Measurements from ENCODE around the gene ZC3H12D.

The ZC3H12D gene

GRCh38 chr6:149443411-149444181 lies 41.2 kb downstream of the ZC3H12D start:
- H2AK5ac ChIP-seq (ENCODE audit: low read length, severe bottlenecking): no peak overlapping the region
- H3K9ac ChIP-seq (ENCODE audit: low read length): no peak overlapping the region
- peak; percentile 73 for DNase-seq
- no peak overlapping the region for H3K4me3 ChIP-seq (ENCODE audit: insufficient read depth in 1 of 2, low read depth in 1 of 2, low read length in 2 of 2)
- H2AFZ ChIP-seq (ENCODE audit: low read depth, low read length): no peak overlapping the region
- H4K8ac ChIP-seq (ENCODE audit: low read length): peak overlapping the region; percentile 27
- H3K23ac ChIP-seq (ENCODE audit: low read length in 2 of 2): no peak overlapping the region
- peak overlapping the region in 1 of 2 experiments; percentile 6 for H3K18ac ChIP-seq (ENCODE audit: low read depth in 1 of 2, low read length in 2 of 2)
- H3K4ac ChIP-seq (ENCODE audit: low read depth in 1 of 2, low read length in 2 of 2): no peak overlapping the region
- peaks cover 0 to 39% of the 10 kb centered on the region in 2 experiments for H3K27me3 ChIP-seq (ENCODE audit: control insufficient read depth in 1 of 2, insufficient read depth in 1 of 2, low read length in 2 of 2)
- no peak overlapping the region for H3K4me2 ChIP-seq (ENCODE audit: low read length, poor library complexity, severe bottlenecking)
- H3K27ac ChIP-seq (ENCODE audit: low read length, poor library complexity, severe bottlenecking): no peak overlapping the region
- H3K36me3 ChIP-seq (ENCODE audit: control insufficient read depth in 1 of 2, insufficient read depth in 2 of 2, low read depth in 1 of 2, low read length in 2 of 2): no peaks in the 10 kb centered on the region
- no peak overlapping the region for H3K14ac ChIP-seq (ENCODE audit: low read length in 2 of 2)
- H2BK120ac ChIP-seq (ENCODE audit: low read depth, low read length): no peak overlapping the region
- no peak overlapping the region for H2BK5ac ChIP-seq (ENCODE audit: low read depth, low read length, poor library complexity, severe bottlenecking)
- WGBS: 62% methylated on average over 7 of the region's 8 CpGs
- no peaks in the 10 kb centered on the region for H3K79me1 ChIP-seq (replicated peaks; ENCODE audit: low read length, poor library complexity, severe bottlenecking)
- no peak overlapping the region for H2BK12ac ChIP-seq (ENCODE audit: low read length in 2 of 2)
- no peaks in the 10 kb centered on the region for H3K9me3 ChIP-seq (ENCODE audit: control insufficient read depth, low read length)
- H2BK15ac ChIP-seq (ENCODE audit: low read depth, poor library complexity, severe bottlenecking): no peak overlapping the region
- peaks cover 18% of the 10 kb centered on the region for H3K4me1 ChIP-seq (ENCODE audit: control insufficient read depth, insufficient read depth, low read depth, low read length)
- no peak overlapping the region for H4K91ac ChIP-seq (ENCODE audit: low read length)

GRCh38 chr6:149441740-149442139 lies 43.1 kb downstream of the ZC3H12D start:
- peaks cover 18% of the 10 kb centered on the region for H3K4me1 ChIP-seq (ENCODE audit: control insufficient read depth, insufficient read depth, low read depth, low read length)
- WGBS: 79% methylated on average over 8 of the region's 9 CpGs
- H3K4ac ChIP-seq (ENCODE audit: low read depth in 1 of 2, low read length in 2 of 2): no peak overlapping the region
- H3K23ac ChIP-seq (ENCODE audit: low read length in 2 of 2): no peak overlapping the region
- no peak for DNase-seq
- H3K36me3 ChIP-seq (ENCODE audit: control insufficient read depth in 1 of 2, insufficient read depth in 2 of 2, low read depth in 1 of 2, low read length in 2 of 2): no peaks in the 10 kb centered on the region
- H3K9ac ChIP-seq (ENCODE audit: low read length): no peak overlapping the region
- peaks cover 0 to 27% of the 10 kb centered on the region in 2 experiments for H3K27me3 ChIP-seq (ENCODE audit: control insufficient read depth in 1 of 2, insufficient read depth in 1 of 2, low read length in 2 of 2)
- no peaks in the 10 kb centered on the region for H3K9me3 ChIP-seq (ENCODE audit: control insufficient read depth, low read length)
- H3K4me3 ChIP-seq (ENCODE audit: insufficient read depth in 1 of 2, low read depth in 1 of 2, low read length in 2 of 2): no peak overlapping the region
- H3K4me2 ChIP-seq (ENCODE audit: low read length, poor library complexity, severe bottlenecking): no peak overlapping the region
- no peak overlapping the region for H4K91ac ChIP-seq (ENCODE audit: low read length)
- peak overlapping the region in 1 of 2 experiments; percentile 92 for H3K18ac ChIP-seq (ENCODE audit: low read depth in 1 of 2, low read length in 2 of 2)
- no peak overlapping the region for H2BK5ac ChIP-seq (ENCODE audit: low read depth, low read length, poor library complexity, severe bottlenecking)
- no peaks in the 10 kb centered on the region for H3K79me1 ChIP-seq (replicated peaks; ENCODE audit: low read length, poor library complexity, severe bottlenecking)
- peak overlapping the region in 1 of 2 experiments; percentile 78 for H2BK12ac ChIP-seq (ENCODE audit: low read length in 2 of 2)
- no peak overlapping the region for H3K14ac ChIP-seq (ENCODE audit: low read length in 2 of 2)
- no peak overlapping the region for H4K8ac ChIP-seq (ENCODE audit: low read length)
- no peak overlapping the region for H2AK5ac ChIP-seq (ENCODE audit: low read length, severe bottlenecking)
- no peak overlapping the region for H2AFZ ChIP-seq (ENCODE audit: low read depth, low read length)
- no peak overlapping the region for H2BK15ac ChIP-seq (ENCODE audit: low read depth, poor library complexity, severe bottlenecking)
- H3K27ac ChIP-seq (ENCODE audit: low read length, poor library complexity, severe bottlenecking): no peak overlapping the region
- no peak overlapping the region for H2BK120ac ChIP-seq (ENCODE audit: low read depth, low read length)

- Histone ChIP-seq H3K14ac (ENCODE audit: low read length in 2 of 2) (no peak overlapping the region), H2BK15ac (ENCODE audit: low read depth, poor library complexity, severe bottlenecking) (no peak overlapping the region), H3K79me1 (replicated peaks; ENCODE audit: low read length, poor library complexity, severe bottlenecking) (no peaks in the 10 kb centered on the region), H2BK120ac (ENCODE audit: low read depth, low read length) (no peak overlapping the region), H3K9me3 (ENCODE audit: control insufficient read depth, low read length) (no peaks in the 10 kb centered on the region), H2BK12ac (ENCODE audit: low read length in 2 of 2) (no peak overlapping the region), H3K4me3 (ENCODE audit: insufficient read depth in 1 of 2, low read depth in 1 of 2, low read length in 2 of 2) (no peak overlapping the region), H3K36me3 (ENCODE audit: control insufficient read depth in 1 of 2, insufficient read depth in 2 of 2, low read depth in 1 of 2, low read length in 2 of 2) (no peaks in the 10 kb centered on the region), H4K91ac (ENCODE audit: low read length) (no peak overlapping the region), H4K8ac (ENCODE audit: low read length) (no peak overlapping the region), H3K27ac (ENCODE audit: low read length, poor library complexity, severe bottlenecking) (peak overlapping the region; percentile 15), H2AFZ (ENCODE audit: low read depth, low read length) (no peak overlapping the region), H3K18ac (ENCODE audit: low read depth in 1 of 2, low read length in 2 of 2) (peak overlapping the region in 1 of 2 experiments; percentile 48), H2BK5ac (ENCODE audit: low read depth, low read length, poor library complexity, severe bottlenecking) (no peak overlapping the region), H3K4ac (ENCODE audit: low read depth in 1 of 2, low read length in 2 of 2) (no peak overlapping the region), H3K4me1 (ENCODE audit: control insufficient read depth, insufficient read depth, low read depth, low read length) (peaks cover 18% of the 10 kb centered on the region), H3K4me2 (ENCODE audit: low read length, poor library complexity, severe bottlenecking) (no peak overlapping the region), H3K23ac (ENCODE audit: low read length in 2 of 2) (no peak overlapping the region), H3K9ac (ENCODE audit: low read length) (no peak overlapping the region), H2AK5ac (ENCODE audit: low read length, severe bottlenecking) (no peak overlapping the region), H3K27me3 (ENCODE audit: control insufficient read depth in 1 of 2, insufficient read depth in 1 of 2, low read length in 2 of 2) (peaks cover 0 to 28% of the 10 kb centered on the region in 2 experiments)
- peak; percentile 50 for DNase-seq
- WGBS: 47% methylated on average over 16 of the region's 16 CpGs
Measured at GRCh38 chr6:149440735-149441671, 43.8 kb downstream of the ZC3H12D start.

- Histone ChIP-seq H3K18ac (ENCODE audit: low read depth in 1 of 2, low read length in 2 of 2) (no peak overlapping the region), H3K4me3 (ENCODE audit: insufficient read depth in 1 of 2, low read depth in 1 of 2, low read length in 2 of 2) (no peak overlapping the region), H3K79me1 (replicated peaks; ENCODE audit: low read length, poor library complexity, severe bottlenecking) (no peaks in the 10 kb centered on the region), H2BK15ac (ENCODE audit: low read depth, poor library complexity, severe bottlenecking) (no peak overlapping the region), H3K4ac (ENCODE audit: low read depth in 1 of 2, low read length in 2 of 2) (no peak overlapping the region), H2AK5ac (ENCODE audit: low read length, severe bottlenecking) (no peak overlapping the region), H3K23ac (ENCODE audit: low read length in 2 of 2) (no peak overlapping the region), H3K36me3 (ENCODE audit: control insufficient read depth in 1 of 2, insufficient read depth in 2 of 2, low read depth in 1 of 2, low read length in 2 of 2) (no peaks in the 10 kb centered on the region), H3K14ac (ENCODE audit: low read length in 2 of 2) (no peak overlapping the region), H4K91ac (ENCODE audit: low read length) (no peak overlapping the region), H3K27ac (ENCODE audit: low read length, poor library complexity, severe bottlenecking) (no peak overlapping the region), H4K8ac (ENCODE audit: low read length) (no peak overlapping the region), H2BK5ac (ENCODE audit: low read depth, low read length, poor library complexity, severe bottlenecking) (no peak overlapping the region), H3K4me1 (ENCODE audit: control insufficient read depth, insufficient read depth, low read depth, low read length) (peaks cover 14% of the 10 kb centered on the region), H2AFZ (ENCODE audit: low read depth, low read length) (no peak overlapping the region), H3K4me2 (ENCODE audit: low read length, poor library complexity, severe bottlenecking) (no peak overlapping the region), H3K9me3 (ENCODE audit: control insufficient read depth, low read length) (no peaks in the 10 kb centered on the region), H2BK120ac (ENCODE audit: low read depth, low read length) (no peak overlapping the region), H3K27me3 (ENCODE audit: control insufficient read depth in 1 of 2, insufficient read depth in 1 of 2, low read length in 2 of 2) (peaks cover 0 to 26% of the 10 kb centered on the region in 2 experiments), H3K9ac (ENCODE audit: low read length) (no peak overlapping the region), H2BK12ac (ENCODE audit: low read length in 2 of 2) (no peak overlapping the region)
- no CpG with 5 or more reads among the region's 1 CpG for WGBS
- no peak for DNase-seq
Measured at GRCh38 chr6:149439626-149440025, 45.2 kb downstream of the ZC3H12D start.

All from mesenchymal stem cell (in vitro differentiated cells and primary cell).